Measurements from ENCODE around the gene KRTAP4-8.
"Not testable (repeated sequence)": the region's sequence is repeated elsewhere in the genome, so short reads cannot be mapped to it uniquely, and the experiment has no call there.

The KRTAP4-8 gene

DNA sequence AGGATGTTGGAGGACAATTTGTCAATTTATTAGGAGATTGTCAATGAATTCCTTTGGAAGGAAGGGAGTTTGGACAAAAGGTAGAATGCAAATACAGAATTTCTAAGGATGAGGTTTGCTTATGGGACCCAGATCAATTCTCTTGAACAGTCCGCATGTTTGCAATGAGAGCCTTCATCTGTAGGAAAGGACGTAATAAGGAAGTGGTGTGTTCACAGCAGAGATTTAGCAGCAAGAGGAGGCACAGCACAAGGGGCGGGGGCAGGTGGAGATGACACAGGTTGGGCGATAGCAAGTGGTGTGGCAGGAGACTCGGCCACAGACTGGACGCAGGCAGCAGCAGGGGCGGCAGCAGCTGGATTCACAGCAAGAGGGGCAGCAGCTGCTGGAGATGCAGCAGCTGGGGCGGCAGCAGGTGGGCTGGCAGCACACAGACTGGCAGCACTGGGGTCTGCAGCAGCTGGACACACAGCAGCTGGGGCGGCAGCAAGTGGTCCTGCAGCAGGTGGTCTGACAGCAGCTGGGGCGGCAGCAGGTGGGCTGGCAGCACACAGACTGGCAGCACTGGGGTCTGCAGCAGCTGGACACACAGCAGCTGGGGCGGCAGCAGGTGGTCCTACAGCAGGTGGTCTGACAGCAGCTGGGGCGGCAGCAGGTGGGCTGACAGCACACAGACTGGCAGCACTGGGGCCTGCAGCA lies 25.5 kb upstream of the KRTAP4-8 start:
- H3K4me3 ChIP-seq (ENCODE audit: low read length); H3K9ac ChIP-seq (ENCODE audit: low read length); H3K27me3 ChIP-seq (ENCODE audit: control insufficient read depth, insufficient read depth, low read length); H3K4me1 ChIP-seq (ENCODE audit: control insufficient read depth, insufficient read depth, low read length); H3K9me3 ChIP-seq (ENCODE audit: control insufficient read depth, low read length); H3K36me3 ChIP-seq (ENCODE audit: control insufficient read depth, insufficient read depth, low read length): not testable (repeated sequence)

DNA sequence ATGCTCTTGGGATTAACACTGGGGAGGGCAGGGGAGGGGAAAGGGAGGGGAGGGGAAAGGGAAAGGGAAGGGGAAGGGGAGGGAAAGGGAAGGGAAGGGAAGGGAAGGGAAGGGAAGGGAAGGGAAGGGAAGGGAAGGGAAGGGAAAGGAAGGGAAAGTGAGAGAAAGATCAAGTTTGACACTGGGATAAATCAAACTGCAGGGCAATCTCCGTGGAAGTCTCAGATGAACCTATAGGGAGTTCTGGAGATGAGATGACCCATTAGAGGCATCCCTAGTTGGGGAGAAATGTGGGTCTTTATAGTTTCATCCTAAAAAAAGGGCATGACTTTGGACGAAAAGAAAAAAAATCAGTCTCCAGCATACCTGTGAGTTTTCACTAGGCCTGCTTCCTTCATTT lies 23.8 kb upstream of the KRTAP4-8 start:
- Histone ChIP-seq H3K9ac (ENCODE audit: low read length) (no peak overlapping the region), H3K9me3 (ENCODE audit: control insufficient read depth, low read length) (no peaks in the 10 kb centered on the region), H3K36me3 (ENCODE audit: control insufficient read depth, insufficient read depth, low read length) (no peaks in the 10 kb centered on the region), H3K4me3 (ENCODE audit: low read length) (no peak overlapping the region), H3K27me3 (ENCODE audit: control insufficient read depth, insufficient read depth, low read length) (no peaks in the 10 kb centered on the region), H3K4me1 (ENCODE audit: control insufficient read depth, insufficient read depth, low read length) (no peaks in the 10 kb centered on the region)

DNA sequence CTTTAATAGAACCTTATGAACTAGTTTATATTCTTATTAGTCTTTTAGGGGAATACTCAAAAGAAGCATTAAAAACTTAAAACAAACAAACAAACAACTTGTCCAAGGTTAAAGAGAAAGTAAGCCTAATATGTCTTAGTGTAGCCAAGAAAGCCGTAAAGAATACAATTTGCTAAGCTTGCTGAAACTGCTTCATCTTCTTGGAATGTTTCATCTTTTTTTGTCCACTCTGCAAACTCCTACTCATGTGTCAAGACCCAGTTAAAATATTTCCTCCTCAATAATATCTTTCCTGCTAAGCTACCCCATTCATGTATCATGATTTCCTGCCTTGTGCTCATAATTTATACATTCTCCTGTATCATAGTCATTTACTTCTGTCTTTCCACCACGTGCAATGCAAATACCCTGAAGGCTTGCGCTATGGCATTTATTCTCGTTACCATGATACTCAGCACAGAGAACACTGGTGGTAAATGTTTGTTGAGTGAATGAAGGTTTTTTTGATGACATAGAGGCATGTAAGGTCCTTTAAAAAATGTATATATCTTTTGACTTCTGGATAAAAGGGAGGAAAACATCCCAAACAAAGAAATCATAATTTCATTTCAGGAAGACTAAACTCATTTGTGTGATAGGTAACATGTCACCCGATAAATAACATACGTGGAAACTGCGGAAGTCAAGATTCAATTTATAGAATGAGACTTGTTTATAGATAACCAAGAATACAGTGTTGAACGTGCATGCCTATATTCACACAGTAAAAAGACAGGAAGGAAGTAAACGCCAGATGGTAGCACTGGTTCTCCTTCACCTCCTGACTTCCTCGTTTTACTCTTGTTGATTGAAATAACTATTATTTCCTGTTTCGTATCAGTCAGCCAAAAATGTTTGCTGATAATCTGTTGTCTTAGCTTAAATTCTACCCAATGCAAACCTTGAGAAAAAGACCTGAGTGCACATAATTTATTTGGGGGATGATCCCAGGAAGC lies 22.1 kb upstream of the KRTAP4-8 start:
- H3K4me3 ChIP-seq (ENCODE audit: low read length); H3K9ac ChIP-seq (ENCODE audit: low read length); H3K9me3 ChIP-seq (ENCODE audit: control insufficient read depth, low read length); H3K27me3 ChIP-seq (ENCODE audit: control insufficient read depth, insufficient read depth, low read length); H3K36me3 ChIP-seq (ENCODE audit: control insufficient read depth, insufficient read depth, low read length); H3K4me1 ChIP-seq (ENCODE audit: control insufficient read depth, insufficient read depth, low read length): not testable (repeated sequence)

DNA sequence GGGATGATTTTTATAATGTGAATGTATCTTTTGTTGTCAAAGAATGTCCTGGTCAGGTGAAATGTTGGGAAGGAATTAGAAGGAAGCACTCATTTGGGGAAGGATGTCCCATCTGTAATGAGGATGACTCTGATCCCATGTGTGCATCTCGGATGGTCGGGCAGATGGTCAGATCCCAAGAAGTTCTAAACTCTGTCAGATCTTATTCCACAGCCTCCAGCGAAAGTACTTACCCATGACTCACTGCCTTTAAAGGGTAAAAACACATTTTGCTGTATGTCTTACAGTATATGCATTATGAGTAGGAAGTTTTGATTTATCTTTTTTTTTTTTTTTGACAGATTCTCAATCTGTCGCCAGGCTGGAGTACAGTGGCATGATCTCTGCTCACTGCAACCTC lies 20.8 kb upstream of the KRTAP4-8 start:
- Histone ChIP-seq H3K27me3 (ENCODE audit: control insufficient read depth, insufficient read depth, low read length) (no peaks in the 10 kb centered on the region), H3K4me1 (ENCODE audit: control insufficient read depth, insufficient read depth, low read length) (no peaks in the 10 kb centered on the region), H3K4me3 (ENCODE audit: low read length) (no peak overlapping the region), H3K36me3 (ENCODE audit: control insufficient read depth, insufficient read depth, low read length) (no peaks in the 10 kb centered on the region), H3K9ac (ENCODE audit: low read length) (no peak overlapping the region), H3K9me3 (ENCODE audit: control insufficient read depth, low read length) (no peaks in the 10 kb centered on the region)

DNA sequence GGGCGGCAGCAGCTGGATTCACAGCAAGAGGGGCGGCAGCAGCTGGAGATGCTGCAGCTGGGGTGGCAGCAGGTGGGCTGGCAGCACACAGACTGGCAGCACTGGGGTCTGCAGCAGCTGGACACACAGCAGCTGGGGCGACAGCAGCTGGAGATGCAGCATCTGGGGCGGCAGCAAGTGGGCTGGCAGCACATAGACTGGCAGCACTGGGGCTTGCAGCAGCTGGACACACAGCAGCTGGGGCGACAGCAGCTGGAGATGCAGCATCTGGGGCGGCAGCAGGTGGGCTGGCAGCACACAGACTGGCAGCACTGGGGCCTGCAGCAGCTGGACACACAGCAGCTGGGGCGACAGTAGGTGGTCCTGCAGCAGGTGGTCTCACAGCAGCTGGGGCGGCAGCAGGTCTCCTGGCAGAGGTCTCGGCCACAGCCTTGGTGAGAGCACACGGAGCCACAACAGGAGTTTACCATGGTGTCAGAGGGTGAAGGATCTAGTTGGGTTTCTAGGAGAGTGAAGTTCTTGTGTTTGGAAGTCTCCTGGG lies 20.0 kb upstream of the KRTAP4-8 start, which contains the start of gene KRTAP4-11:
KRTAP4-11 (minus strand) TSS at position 528 of the 541 bp plus-strand sequence; CDS start at position 470, 58 bp downstream.
- not testable (repeated sequence) for H3K36me3 ChIP-seq (ENCODE audit: control insufficient read depth, insufficient read depth, low read length); H3K9me3 ChIP-seq (ENCODE audit: control insufficient read depth, low read length); H3K4me1 ChIP-seq (ENCODE audit: control insufficient read depth, insufficient read depth, low read length); H3K27me3 ChIP-seq (ENCODE audit: control insufficient read depth, insufficient read depth, low read length); H3K9ac ChIP-seq (ENCODE audit: low read length); H3K4me3 ChIP-seq (ENCODE audit: low read length)

DNA sequence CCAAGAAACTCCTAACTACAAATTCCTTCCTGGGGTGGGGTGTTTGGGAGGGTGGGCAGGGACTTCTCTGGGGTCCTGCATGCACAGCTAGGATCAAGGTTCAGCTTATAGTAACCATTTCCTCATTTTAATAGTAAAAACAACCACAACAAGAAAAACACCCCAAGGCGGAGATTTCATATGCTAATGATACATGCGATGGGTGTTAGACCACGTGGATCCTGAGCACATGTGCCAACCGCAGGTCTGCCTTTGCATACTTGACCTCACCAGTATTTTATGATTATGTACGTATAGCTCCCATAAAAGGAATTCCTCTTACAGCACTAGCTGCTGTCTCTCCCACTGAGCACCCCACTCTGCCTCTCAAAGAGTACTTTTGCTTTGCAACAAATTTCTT lies 18.4 kb upstream of the KRTAP4-8 start:
- Histone ChIP-seq H3K9me3 (ENCODE audit: control insufficient read depth, low read length) (no peaks in the 10 kb centered on the region), H3K27me3 (ENCODE audit: control insufficient read depth, insufficient read depth, low read length) (no peaks in the 10 kb centered on the region), H3K4me3 (ENCODE audit: low read length) (no peak overlapping the region), H3K4me1 (ENCODE audit: control insufficient read depth, insufficient read depth, low read length) (no peaks in the 10 kb centered on the region), H3K9ac (ENCODE audit: low read length) (no peak overlapping the region), H3K36me3 (ENCODE audit: control insufficient read depth, insufficient read depth, low read length) (no peaks in the 10 kb centered on the region)

DNA sequence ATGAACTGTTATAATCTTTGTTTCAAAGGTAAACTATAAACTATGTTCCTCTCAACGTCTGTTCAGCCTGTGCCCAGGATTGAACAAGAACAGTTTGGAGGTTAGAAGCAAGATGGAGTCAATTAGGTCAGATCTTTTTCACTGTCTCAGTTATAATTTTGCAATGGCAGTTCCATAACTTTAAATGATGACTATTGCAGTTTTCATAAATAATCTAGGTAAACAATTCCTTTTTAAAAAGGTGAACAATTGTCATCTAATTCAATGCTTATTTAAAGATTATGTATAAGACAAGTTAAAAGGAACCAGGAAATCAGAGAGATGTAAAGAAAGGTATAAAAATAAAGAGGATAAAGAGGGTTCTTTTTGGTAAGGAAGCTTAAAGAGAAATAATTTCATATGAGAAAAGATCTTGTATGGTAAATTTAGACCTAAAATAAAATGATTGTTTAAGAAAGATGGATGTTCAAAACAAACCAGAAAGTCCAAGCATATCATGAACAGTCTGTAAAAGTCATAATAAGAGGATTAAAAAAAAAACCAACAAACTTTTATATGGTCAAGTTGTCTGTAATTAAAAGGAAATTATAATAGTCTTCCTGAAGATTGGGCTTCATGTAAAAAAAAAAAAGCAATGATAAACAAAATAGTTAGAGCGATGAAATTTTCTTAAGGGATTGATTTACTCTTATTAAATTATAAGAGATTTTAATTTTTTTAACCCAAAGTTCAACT lies 13.4 kb upstream of the KRTAP4-8 start:
- Histone ChIP-seq H3K36me3 (ENCODE audit: control insufficient read depth, insufficient read depth, low read length) (no peaks in the 10 kb centered on the region), H3K9ac (ENCODE audit: low read length) (no peak overlapping the region), H3K4me1 (ENCODE audit: control insufficient read depth, insufficient read depth, low read length) (no peaks in the 10 kb centered on the region), H3K9me3 (ENCODE audit: control insufficient read depth, low read length) (no peaks in the 10 kb centered on the region), H3K4me3 (ENCODE audit: low read length) (no peak overlapping the region), H3K27me3 (ENCODE audit: control insufficient read depth, insufficient read depth, low read length) (no peaks in the 10 kb centered on the region)

DNA sequence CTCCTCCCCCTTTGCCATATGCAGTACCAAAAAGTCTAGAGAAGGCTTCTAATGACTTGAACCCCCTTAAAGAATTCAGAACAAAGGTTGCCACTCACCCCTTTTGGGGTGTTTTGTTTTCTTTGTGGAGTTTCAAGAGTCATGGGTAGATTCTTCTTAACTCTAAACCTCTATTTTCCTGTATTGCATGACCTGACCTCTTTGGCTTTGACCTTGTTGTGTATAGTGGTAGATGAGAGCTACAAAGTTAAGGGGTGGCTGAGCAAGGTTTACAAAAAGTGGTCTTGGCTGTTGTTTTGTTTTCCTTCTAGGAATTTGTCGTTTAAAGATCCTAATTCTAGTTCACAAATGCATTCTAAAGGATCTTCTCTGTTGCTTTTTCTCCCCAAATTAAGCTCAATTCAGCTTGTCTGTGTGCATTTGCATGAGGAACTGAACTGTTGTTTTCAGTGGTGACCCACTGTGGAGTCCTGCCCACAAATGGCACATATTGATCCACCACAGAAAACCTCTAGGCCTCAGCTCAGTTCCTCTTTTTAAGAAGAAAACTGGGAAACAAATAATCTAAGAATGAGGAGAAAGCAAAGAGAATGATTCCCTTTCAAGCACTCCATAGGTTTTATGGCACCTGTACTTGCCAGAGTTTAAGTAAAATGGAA lies 10.9 kb upstream of the KRTAP4-8 start:
- not testable (repeated sequence) for H3K27me3 ChIP-seq (ENCODE audit: control insufficient read depth, insufficient read depth, low read length); H3K4me1 ChIP-seq (ENCODE audit: control insufficient read depth, insufficient read depth, low read length); H3K4me3 ChIP-seq (ENCODE audit: low read length); H3K9ac ChIP-seq (ENCODE audit: low read length); H3K36me3 ChIP-seq (ENCODE audit: control insufficient read depth, insufficient read depth, low read length); H3K9me3 ChIP-seq (ENCODE audit: control insufficient read depth, low read length)

DNA sequence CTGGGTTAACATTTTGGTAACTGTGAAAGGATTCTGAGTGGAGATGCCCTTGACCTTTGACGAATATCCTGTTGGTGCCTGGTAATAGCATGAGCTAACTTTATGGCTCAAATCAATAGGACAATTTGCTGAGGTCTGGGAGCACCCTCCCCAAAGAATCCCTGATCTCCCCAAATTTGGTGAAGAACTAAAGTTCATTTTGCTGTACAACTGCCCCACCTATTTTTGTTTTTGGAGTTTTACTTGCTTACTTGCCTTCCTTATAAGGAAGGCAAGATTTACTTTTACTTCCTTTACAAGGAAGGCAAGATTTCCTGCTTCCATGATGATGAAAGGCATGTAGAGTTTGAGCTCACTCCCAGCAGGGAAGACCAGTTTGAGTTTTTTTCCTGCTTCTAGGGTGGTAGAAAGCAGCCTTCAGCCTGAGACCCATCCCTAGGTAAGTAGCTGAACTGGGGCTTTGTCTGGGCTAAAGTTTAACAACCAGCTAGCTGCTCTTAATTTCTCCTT lies 10.1 kb upstream of the KRTAP4-8 start:
- Histone ChIP-seq H3K9me3 (ENCODE audit: control insufficient read depth, low read length) (no peaks in the 10 kb centered on the region), H3K4me3 (ENCODE audit: low read length) (no peak overlapping the region), H3K4me1 (ENCODE audit: control insufficient read depth, insufficient read depth, low read length) (no peaks in the 10 kb centered on the region), H3K36me3 (ENCODE audit: control insufficient read depth, insufficient read depth, low read length) (no peaks in the 10 kb centered on the region), H3K9ac (ENCODE audit: low read length) (no peak overlapping the region), H3K27me3 (ENCODE audit: control insufficient read depth, insufficient read depth, low read length) (no peaks in the 10 kb centered on the region)

DNA sequence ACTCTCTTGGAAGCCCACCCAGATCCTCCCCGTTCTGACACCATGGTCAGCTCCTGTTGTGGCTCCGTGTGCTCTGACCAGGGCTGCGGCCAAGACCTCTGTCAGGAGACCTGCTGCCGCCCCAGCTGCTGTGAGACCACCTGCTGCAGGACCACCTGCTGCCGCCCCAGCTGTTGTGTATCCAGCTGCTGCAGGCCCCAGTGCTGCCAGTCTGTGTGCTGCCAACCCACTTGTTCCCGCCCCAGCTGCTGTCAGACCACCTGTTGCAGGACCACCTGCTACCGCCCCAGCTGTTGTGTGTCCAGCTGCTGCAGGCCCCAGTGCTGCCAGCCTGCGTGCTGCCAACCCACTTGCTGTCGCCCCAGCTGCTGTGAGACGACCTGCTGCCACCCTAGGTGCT lies 7.4 kb upstream of the KRTAP4-8 start, which contains the start of gene KRTAP4-9:
KRTAP4-9 (plus strand) TSS at position 43 of the 400 bp plus-strand sequence; CDS start at position 43, 0 bp downstream.
- H3K36me3 ChIP-seq (ENCODE audit: control insufficient read depth, insufficient read depth, low read length); H3K9ac ChIP-seq (ENCODE audit: low read length); H3K4me3 ChIP-seq (ENCODE audit: low read length); H3K9me3 ChIP-seq (ENCODE audit: control insufficient read depth, low read length); H3K4me1 ChIP-seq (ENCODE audit: control insufficient read depth, insufficient read depth, low read length); H3K27me3 ChIP-seq (ENCODE audit: control insufficient read depth, insufficient read depth, low read length): not testable (repeated sequence)

DNA sequence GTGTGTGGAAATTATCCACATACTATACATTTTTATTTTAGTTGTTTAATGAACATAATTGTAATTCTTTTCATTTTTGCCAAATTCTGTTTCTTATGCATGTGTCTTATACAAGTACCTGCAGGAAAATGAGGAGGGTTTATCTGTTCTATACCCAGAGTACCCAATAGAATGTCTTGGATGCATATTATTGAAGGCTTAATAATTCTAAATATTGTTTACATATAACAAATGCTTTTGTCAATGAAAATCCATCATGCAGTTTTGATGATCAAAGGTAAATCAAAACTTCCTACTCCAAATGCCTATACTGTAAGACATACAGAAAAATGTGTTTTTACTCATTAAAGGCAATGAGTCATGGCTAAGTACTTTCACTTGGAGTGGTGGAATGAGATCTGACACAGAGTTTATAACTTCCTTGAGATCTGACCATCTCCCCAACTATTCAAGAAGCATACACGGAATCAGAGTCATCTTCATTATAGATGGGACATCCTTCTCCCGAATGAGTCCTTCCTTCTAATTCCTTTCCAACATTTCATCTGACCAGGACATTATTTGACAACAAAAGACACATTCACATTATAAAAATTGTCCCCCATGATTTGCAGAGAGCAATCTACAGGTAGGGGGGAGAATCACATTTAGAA lies 6.6 kb upstream of the KRTAP4-8 start:
- H3K4me3 ChIP-seq (ENCODE audit: low read length); H3K27me3 ChIP-seq (ENCODE audit: control insufficient read depth, insufficient read depth, low read length); H3K9ac ChIP-seq (ENCODE audit: low read length); H3K4me1 ChIP-seq (ENCODE audit: control insufficient read depth, insufficient read depth, low read length); H3K36me3 ChIP-seq (ENCODE audit: control insufficient read depth, insufficient read depth, low read length); H3K9me3 ChIP-seq (ENCODE audit: control insufficient read depth, low read length): not testable (repeated sequence)
